ENCODE measurements around the gene RDH16.
"Not testable (repeated sequence)": the region's sequence is repeated elsewhere in the genome, so short reads cannot be mapped to it uniquely, and the experiment has no call there.

GRCh38 chr12:56909403-56909802 is 48.0 kb downstream of the RDH16 start:
- not testable (repeated sequence) for TF ChIP-seq POLR2A, CTCF (IDR thresholded peaks at IDR 0.05)
